IPS DF 4.7 (cell line): ENCODE results near the gene TEDC2.
"Not testable (repeated sequence)": the region's sequence is repeated elsewhere in the genome, so short reads cannot be mapped to it uniquely, and the experiment has no call there.

Source experiments
- DNase-seq: peaks from one replicate; pipeline ENCODE4 v3.0.0-alpha.2; 2013; ENCODE audit warnings: low spot score; ENCODE audit errors: extremely low read depth

Gene TEDC2

GRCh38 chr16:2437032-2437790 lies 22.7 kb upstream of the TEDC2 start:
- no peak for DNase-seq

GRCh38 chr16:2438121-2438520 lies 21.8 kb upstream of the TEDC2 start:
- DNase-seq, result no peak

GRCh38 chr16:2439598-2439997 lies 20.3 kb upstream of the TEDC2 start:
- no peak for DNase-seq

DNA sequence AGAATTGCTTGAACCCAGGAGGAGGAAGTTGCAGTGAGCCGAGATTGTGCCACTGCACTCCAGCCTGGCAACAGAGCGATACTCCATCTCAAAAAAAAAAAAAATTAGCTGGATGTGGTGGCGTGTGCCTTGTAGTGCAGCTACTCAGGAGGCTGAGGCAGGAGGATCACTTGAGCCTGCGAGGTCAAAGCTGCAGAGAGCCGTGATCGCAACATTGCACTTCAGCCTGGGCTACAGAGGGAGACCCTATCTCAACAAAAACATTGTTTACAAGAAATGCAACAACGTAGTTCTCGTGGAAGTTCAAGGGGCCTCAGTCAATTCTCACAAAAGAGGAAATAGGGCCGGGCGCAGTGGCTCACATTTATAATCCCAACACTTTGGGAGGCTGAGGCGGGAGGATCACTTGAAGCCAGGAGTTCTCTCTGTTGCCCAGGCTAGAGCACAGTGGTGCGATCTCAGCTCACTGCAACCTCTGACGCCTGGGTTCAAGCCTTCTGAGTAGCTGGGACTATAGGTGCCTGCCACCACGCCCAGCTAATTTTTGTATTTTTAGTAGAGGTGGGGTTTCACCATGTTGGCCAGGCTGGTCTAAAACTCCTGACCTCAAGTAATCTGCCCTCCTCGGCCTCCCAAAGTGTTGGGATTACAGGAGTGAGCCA lies 18.6 kb upstream of the TEDC2 start:
- not testable (repeated sequence) for DNase-seq

DNA sequence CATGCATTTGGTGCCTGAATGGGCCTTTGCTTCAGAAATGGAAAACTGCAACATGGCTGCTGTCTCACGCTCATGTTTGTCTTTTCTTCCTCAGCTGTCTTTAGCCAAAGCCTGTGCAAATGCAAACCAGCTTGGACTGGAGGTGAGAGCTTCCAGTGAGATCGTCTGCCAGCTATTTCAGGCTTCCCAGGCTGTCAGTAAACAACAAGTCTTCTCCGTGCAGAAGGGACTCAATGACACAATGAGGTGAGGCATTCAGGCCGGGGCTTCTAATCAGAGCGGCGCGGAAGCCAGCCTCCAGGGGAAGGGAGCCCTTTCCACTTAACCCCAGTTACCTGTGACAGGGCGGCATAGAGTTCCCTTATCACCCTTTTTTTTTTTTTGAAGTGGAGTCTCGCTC lies 16.4 kb upstream of the TEDC2 start:
- no peak for DNase-seq

GRCh38 chr16:2447920-2448583 lies 11.9 kb upstream of the TEDC2 start:
- no peak for DNase-seq

DNA sequence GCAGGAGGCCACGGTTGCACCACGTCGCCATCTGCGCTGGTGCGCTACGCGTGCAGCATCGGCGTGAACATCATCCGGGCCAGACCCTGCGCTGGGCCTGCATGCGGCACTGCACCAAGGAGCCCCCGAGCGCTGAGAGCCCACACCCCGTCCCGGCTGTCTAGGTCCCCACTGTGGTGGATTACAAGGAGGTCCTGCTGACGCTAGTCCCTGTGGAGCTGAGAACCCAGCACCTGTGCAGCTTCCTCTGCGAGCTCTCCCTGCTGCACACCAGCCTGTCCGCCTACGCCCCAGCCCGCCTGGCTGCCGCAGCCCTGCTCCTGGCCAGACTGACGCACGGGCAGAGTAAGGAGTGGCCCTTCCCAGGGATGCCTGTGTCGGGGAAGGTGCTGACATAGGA lies 10.8 kb upstream of the TEDC2 start:
- DNase-seq, result no peak

GRCh38 chr16:2450535-2450934 lies 9.4 kb upstream of the TEDC2 start:
- DNase-seq, result no peak

- DNase-seq, result no peak
Observed at GRCh38 chr16:2450975-2451381, 8.9 kb upstream of the TEDC2 start.

GRCh38 chr16:2451851-2452320 lies 8.0 kb upstream of the TEDC2 start:
- no peak for DNase-seq

- no peak for DNase-seq
Observed at GRCh38 chr16:2452650-2453049, 7.3 kb upstream of the TEDC2 start.

DNA sequence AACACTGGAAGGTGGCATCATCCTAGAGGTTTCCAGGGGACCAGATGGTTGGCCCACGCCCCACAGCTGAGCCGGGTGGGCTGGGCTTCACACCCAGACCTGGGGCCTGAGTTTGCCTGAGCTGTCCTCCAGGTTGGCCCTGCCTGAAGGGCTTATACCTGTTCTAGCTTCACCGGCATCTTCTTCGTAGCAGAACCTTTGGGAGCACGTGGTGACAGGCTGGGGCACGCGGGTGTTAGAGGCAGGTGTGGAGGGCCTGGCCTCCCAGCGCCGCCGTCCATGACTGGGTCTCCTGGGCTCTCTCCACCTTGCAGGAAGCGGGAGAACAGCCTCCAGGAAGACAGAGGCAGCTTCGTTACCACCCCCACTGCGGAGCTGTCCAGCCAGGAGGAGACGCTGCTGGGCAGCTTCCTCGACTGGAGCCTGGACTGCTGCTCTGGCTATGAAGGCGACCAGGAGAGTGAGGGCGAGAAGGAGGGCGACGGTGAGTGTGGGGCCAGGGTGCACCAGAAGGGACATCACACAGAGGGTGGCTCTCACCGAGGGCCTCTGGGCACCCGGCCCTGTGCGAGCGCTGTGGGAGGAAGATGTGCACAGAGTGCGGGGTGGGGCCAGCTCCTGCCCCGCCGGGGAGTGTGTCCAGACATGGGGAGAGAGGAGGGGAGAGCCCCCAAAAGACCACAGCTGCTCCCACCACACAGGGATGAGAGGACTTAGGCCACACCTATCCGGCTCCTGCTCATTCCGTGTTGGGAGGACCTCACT lies 4.6 kb upstream of the TEDC2 start:
- DNase-seq, result no peak

GRCh38 chr16:2456551-2457153 lies 3.3 kb upstream of the TEDC2 start:
- no peak for DNase-seq

- DNase-seq, result no peak
Observed at GRCh38 chr16:2457267-2457666, 2.6 kb upstream of the TEDC2 start.

DNA sequence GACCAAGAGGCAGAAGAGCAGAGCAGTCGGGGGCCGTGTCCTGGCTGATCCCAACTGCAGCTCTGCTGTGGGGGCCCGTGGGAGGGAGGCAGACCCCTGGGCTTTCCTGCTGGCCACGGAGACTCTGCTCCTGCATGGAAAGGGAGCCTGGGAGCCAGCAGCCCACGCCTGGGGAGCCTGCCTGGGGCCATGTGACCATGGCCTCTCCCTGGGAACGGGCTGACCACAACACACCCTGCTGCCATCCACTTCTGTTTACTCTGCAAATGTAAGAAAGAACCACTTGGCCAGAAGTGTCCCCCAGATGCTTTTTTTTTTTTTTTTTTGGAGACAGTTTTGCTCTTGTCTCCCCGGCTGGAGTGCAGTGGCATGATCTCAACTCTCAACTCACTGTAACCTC lies 2.0 kb upstream of the TEDC2 start:
- no peak for DNase-seq

GRCh38 chr16:2458887-2459646 lies 842 bp upstream of the TEDC2 start:
- no peak for DNase-seq

GRCh38 chr16:2460391-2460713 lies 443 bp downstream of the TEDC2 start:
- no peak for DNase-seq

- DNase-seq, result no peak
Observed at GRCh38 chr16:2460916-2461315, 1.0 kb downstream of the TEDC2 start.

- no peak for DNase-seq
Observed at GRCh38 chr16:2462031-2462866, 2.3 kb downstream of the TEDC2 start.

- no peak for DNase-seq
Observed at GRCh38 chr16:2464333-2464732, 4.4 kb downstream of the TEDC2 start.
